ENCODE results near the gene EFL1. TPM values are rescaled to one million over a fixed set of nuclear protein-coding genes. Genes with fewer than 3 reads are reported as not detected.
"Not testable (repeated sequence)": the region's sequence is repeated elsewhere in the genome, so short reads cannot be mapped to it uniquely, and the experiment has no call there.

Gene EFL1
- total RNA-seq, 2 donors from 2014 or later = 22.7 to 29.3 TPM

GRCh38 chr15:82196353-82196752, 66.2 kb downstream of the EFL1 start:
- TF ChIP-seq POLR2A (IDR thresholded peaks at IDR 0.05) (no peak), POLR2AphosphoS5 (IDR thresholded peaks at IDR 0.05) (no peak), CTCF (IDR thresholded peaks at IDR 0.05) (no peak)
- Histone ChIP-seq H3K27ac (no peak overlapping the region), H3K36me3 (no peaks in the 10 kb centered on the region), H3K4me3 (no peak overlapping the region), H3K9me3 (no peaks in the 10 kb centered on the region), H3K27me3 (replicated peaks; ENCODE audit: insufficient read depth) (no peaks in the 10 kb centered on the region), H3K4me1 (replicated peaks) (no peaks in the 10 kb centered on the region)
- WGBS = 86% methylated on average over 2 of the region's 2 CpGs
- no peak for DNase-seq (ENCODE audit: low spot score)
- intact Hi-C loops (cut with DNase I) = loop anchor here (5.0 kb wide), 2 partner anchors 89 to 154 kb away; no protein-coding TSS in a partner anchor

- not testable (repeated sequence) for H3K9me3 ChIP-seq; H3K4me1 ChIP-seq (replicated peaks); H3K4me3 ChIP-seq; H3K27me3 ChIP-seq (replicated peaks; ENCODE audit: insufficient read depth); H3K27ac ChIP-seq; H3K36me3 ChIP-seq; DNase-seq (ENCODE audit: low spot score)
- intact Hi-C loops (cut with DNase I) = loop anchor here (5.0 kb wide), 2 partner anchors 89 to 154 kb away; no protein-coding TSS in a partner anchor
- peak; percentile 4 for TF ChIP-seq POLR2AphosphoS5 (IDR thresholded peaks at IDR 0.05)
- 70% methylated on average over 7 of the region's 7 CpGs for WGBS
Observed at GRCh38 chr15:82195818-82196217, 66.7 kb downstream of the EFL1 start.

- WGBS = 61% methylated on average over 6 of the region's 6 CpGs
- intact Hi-C loops (cut with DNase I) = not testable (repeated sequence)
Observed at GRCh38 chr15:82194488-82194887, 68.0 kb downstream of the EFL1 start.

GRCh38 chr15:82193435-82193834, 69.1 kb downstream of the EFL1 start:
- no CpG with 5 or more reads among the region's 1 CpG for WGBS
- H3K9me3 ChIP-seq; H3K4me1 ChIP-seq (replicated peaks); H3K27me3 ChIP-seq (replicated peaks; ENCODE audit: insufficient read depth); intact Hi-C loops (cut with DNase I); DNase-seq (ENCODE audit: low spot score); H3K4me3 ChIP-seq; H3K27ac ChIP-seq; H3K36me3 ChIP-seq: not testable (repeated sequence)

More at GRCh38 chr15:82194488-82194887, 68.0 kb downstream of the EFL1 start:
- not testable (repeated sequence) for H3K4me3 ChIP-seq; H3K36me3 ChIP-seq; H3K27me3 ChIP-seq (replicated peaks; ENCODE audit: insufficient read depth); H3K4me1 ChIP-seq (replicated peaks); H3K27ac ChIP-seq; DNase-seq (ENCODE audit: low spot score); H3K9me3 ChIP-seq

- H3K4me1 ChIP-seq (replicated peaks); H3K36me3 ChIP-seq; H3K27ac ChIP-seq; H3K27me3 ChIP-seq (replicated peaks; ENCODE audit: insufficient read depth); DNase-seq (ENCODE audit: low spot score); H3K9me3 ChIP-seq; intact Hi-C loops (cut with DNase I); H3K4me3 ChIP-seq: not testable (repeated sequence)
- 97% methylated on average over 4 of the region's 4 CpGs for WGBS
Observed at GRCh38 chr15:82192394-82192793, 70.1 kb downstream of the EFL1 start.

- WGBS = 96% methylated on average over 6 of the region's 6 CpGs
- Histone ChIP-seq H3K4me3 (no peak overlapping the region), H3K36me3 (no peaks in the 10 kb centered on the region), H3K4me1 (replicated peaks) (peaks cover 8% of the 10 kb centered on the region), H3K27ac (no peak overlapping the region), H3K27me3 (replicated peaks; ENCODE audit: insufficient read depth) (no peaks in the 10 kb centered on the region), H3K9me3 (no peaks in the 10 kb centered on the region)
- intact Hi-C loops (cut with DNase I) = no loop called here
- TF ChIP-seq POLR2AphosphoS5 (IDR thresholded peaks at IDR 0.05) (no peak), POLR2A (IDR thresholded peaks at IDR 0.05) (no peak), CTCF (IDR thresholded peaks at IDR 0.05) (no peak)
- no peak for DNase-seq (ENCODE audit: low spot score)
Observed at GRCh38 chr15:82186719-82187406, 75.7 kb downstream of the EFL1 start.

GRCh38 chr15:82186161-82186560, 76.4 kb downstream of the EFL1 start:
- TF ChIP-seq CTCF (IDR thresholded peaks at IDR 0.05) (no peak), POLR2AphosphoS5 (IDR thresholded peaks at IDR 0.05) (no peak), POLR2A (IDR thresholded peaks at IDR 0.05) (no peak)
- no peak for DNase-seq (ENCODE audit: low spot score)
- Histone ChIP-seq H3K27ac (no peak overlapping the region), H3K36me3 (no peaks in the 10 kb centered on the region), H3K27me3 (replicated peaks; ENCODE audit: insufficient read depth) (no peaks in the 10 kb centered on the region), H3K9me3 (no peaks in the 10 kb centered on the region), H3K4me1 (replicated peaks) (peaks cover 8% of the 10 kb centered on the region), H3K4me3 (no peak overlapping the region)
- WGBS = 70% methylated on average over 2 of the region's 2 CpGs
- intact Hi-C loops (cut with DNase I) = no loop called here
